Measurements from ENCODE around the gene TNFRSF21. TPM values are rescaled to one million over a fixed set of nuclear protein-coding genes. Genes with fewer than 3 reads are reported as not detected.

The TNFRSF21 gene
- total and polyA plus RNA-seq, 7 donors: 2.7 to 22.3 (median 6.2) TPM

DNA sequence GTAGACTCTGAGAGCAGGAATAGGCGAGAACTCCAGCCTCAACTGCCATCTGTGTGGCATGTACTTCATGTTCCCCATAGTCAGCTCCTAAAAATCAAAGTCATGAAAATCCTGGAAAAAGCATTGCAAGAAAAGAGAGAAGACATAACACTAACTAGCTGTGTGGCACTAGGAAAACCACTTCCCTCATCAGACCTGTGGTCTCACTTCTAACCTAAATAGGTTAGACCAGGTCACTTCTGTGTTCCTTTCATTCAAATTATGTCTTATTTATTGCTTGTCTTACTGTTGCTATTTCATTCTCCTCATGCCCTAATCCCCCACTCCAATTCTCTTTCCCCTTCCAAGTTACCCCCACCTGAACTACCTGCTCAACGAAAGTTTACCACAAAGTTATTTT lies 70.2 kb downstream of the TNFRSF21 start:
- TF ChIP-seq, protein P1, sequence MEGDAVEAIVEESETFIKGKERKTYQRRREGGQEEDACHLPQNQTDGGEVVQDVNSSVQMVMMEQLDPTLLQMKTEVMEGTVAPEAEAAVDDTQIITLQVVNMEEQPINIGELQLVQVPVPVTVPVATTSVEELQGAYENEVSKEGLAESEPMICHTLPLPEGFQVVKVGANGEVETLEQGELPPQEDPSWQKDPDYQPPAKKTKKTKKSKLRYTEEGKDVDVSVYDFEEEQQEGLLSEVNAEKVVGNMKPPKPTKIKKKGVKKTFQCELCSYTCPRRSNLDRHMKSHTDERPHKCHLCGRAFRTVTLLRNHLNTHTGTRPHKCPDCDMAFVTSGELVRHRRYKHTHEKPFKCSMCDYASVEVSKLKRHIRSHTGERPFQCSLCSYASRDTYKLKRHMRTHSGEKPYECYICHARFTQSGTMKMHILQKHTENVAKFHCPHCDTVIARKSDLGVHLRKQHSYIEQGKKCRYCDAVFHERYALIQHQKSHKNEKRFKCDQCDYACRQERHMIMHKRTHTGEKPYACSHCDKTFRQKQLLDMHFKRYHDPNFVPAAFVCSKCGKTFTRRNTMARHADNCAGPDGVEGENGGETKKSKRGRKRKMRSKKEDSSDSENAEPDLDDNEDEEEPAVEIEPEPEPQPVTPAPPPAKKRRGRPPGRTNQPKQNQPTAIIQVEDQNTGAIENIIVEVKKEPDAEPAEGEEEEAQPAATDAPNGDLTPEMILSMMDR (IDR thresholded peaks at IDR 0.05): no peak
- DNase-seq: no peak
- no peaks in the 10 kb centered on the region for H3K4me1 ChIP-seq
- no peak for ATAC-seq
- intact Hi-C loops (cut with DNase I): no loop called here
- H3K9me3 ChIP-seq: no peaks in the 10 kb centered on the region
- H3K36me3 ChIP-seq (ENCODE audit: insufficient read depth in 1 of 2, low read depth in 1 of 2): no peaks in the 10 kb centered on the region
- H3K27ac ChIP-seq: no peak overlapping the region
- 94 to 100% (median 97%) methylated on average over 2 of the region's 2 CpGs for WGBS, 3 donors
- H3K27me3 ChIP-seq (ENCODE audit: insufficient read depth in 3 of 3, low read length in 2 of 3): peaks cover 0 to 1% (median 0%) of the 10 kb centered on the region in 3 donors
- H3K4me3 ChIP-seq: no peak overlapping the region

DNA sequence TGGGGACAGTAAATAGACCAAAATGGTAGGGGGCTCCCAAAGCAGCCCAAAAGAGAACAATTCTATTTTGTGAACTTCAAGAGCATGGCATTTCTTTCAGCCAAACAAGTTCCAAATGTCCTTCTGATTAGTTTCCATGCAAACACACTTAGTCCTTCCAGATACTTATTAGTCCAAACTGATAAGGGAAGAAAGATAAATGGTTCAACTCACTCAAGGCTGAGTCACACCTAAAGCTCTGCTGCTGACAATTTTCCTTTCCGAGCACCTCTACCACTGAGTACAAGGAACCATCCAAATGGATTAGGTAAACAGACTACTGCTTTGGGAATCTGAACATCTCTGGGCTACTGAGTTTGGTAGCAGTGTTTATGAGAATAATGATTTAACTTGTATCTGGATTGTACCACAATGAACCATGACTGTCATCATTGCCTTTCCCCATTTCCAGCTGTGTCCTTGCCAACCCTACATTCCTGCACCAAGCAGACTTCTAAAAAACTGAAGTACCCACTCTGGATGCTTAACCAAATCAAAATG lies 71.2 kb downstream of the TNFRSF21 start:
- DNase-seq (no peak), ATAC-seq (no peak)
- Histone ChIP-seq H3K36me3 (ENCODE audit: insufficient read depth in 1 of 2, low read depth in 1 of 2) (no peaks in the 10 kb centered on the region), H3K9me3 (no peaks in the 10 kb centered on the region), H3K27me3 (ENCODE audit: insufficient read depth in 3 of 3, low read length in 2 of 3) (peaks cover 0 to 1% (median 0%) of the 10 kb centered on the region in 3 donors), H3K27ac (no peak overlapping the region), H3K4me1 (no peaks in the 10 kb centered on the region), H3K4me3 (no peak overlapping the region)
- WGBS, 3 donors: 84 to 91% (median 89%) methylated on average over 1 of the region's 1 CpG
- TF ChIP-seq, protein P1 (IDR thresholded peaks at IDR 0.05): no peak
- intact Hi-C loops (cut with DNase I): no loop called here

DNA sequence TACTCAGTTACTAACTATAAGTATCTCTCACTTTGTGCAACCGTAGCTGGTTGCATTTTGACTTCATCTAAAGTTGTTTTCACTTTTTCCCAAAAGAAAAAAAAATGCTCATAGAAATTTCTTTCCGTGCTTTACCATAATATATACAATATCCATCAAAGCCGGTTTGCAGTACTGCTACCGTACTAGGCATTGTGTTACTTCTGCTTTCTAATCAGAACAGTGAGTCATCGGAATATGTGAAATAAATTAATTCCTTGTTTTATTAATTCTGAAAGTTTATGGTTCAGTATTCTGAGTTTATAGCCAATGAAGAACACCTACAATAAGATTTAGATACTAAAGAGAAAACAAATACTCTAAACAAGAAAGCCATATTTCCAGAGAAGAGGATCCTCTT lies 72.5 kb downstream of the TNFRSF21 start:
- H3K9me3 ChIP-seq: no peaks in the 10 kb centered on the region
- ATAC-seq (no peak), DNase-seq (no peak)
- WGBS, 3 donors: 93 to 97% (median 95%) methylated on average over 5 of the region's 5 CpGs
- TF ChIP-seq, protein P1 (IDR thresholded peaks at IDR 0.05): no peak
- no peaks in the 10 kb centered on the region for H3K36me3 ChIP-seq (ENCODE audit: insufficient read depth in 1 of 2, low read depth in 1 of 2)
- no peaks in the 10 kb centered on the region for H3K4me1 ChIP-seq
- H3K4me3 ChIP-seq: no peak overlapping the region
- intact Hi-C loops (cut with DNase I): no loop called here
- H3K27me3 ChIP-seq (ENCODE audit: insufficient read depth in 3 of 3, low read length in 2 of 3): peaks cover 0 to 1% (median 0%) of the 10 kb centered on the region in 3 donors
- no peak overlapping the region for H3K27ac ChIP-seq

DNA sequence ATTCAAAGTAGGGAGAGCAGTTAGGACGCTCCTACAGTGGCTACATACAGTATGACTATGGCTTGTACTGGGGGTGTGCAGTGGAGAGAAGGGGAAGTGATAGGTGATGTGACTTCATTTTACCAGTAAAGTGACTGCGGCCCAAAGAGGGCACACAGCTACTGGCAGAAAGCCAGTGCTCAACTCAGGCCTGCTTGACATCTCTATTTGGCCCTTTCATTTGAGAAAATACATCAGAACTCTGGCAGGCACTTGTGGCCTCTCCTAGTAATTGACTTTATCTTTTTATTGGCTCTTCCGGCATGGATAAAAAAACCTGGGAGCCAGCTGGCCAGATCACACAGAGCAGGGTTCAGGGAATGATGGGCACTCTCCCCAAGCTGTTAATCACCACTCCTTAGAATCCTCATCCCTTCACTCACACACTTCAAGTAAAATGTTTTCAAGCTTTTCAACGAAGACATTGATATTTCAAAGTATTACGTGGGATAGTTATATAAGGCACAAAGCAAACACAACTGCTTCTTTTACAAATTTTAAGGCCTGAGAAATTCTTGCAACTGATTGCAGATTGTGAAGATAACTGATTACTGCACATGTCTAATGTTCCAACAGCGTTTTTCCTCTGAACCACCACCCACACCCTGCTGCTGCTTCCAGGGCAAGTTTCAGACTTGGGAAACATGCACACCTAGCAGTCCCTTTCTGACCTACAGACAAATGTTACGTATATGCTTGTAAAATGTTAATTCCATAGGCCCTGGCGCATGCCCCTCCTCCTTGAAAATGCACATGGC lies 73.5 kb downstream of the TNFRSF21 start:
- TF ChIP-seq, protein P1 (IDR thresholded peaks at IDR 0.05): no peak
- 62 to 81% (median 64%) methylated on average over 8 of the region's 8 CpGs for WGBS, 3 donors
- Histone ChIP-seq H3K36me3 (ENCODE audit: insufficient read depth in 1 of 2, low read depth in 1 of 2) (no peaks in the 10 kb centered on the region), H3K27me3 (ENCODE audit: insufficient read depth in 3 of 3, low read length in 2 of 3) (peaks cover 0 to 1% (median 0%) of the 10 kb centered on the region in 3 donors), H3K9me3 (no peaks in the 10 kb centered on the region), H3K4me1 (no peaks in the 10 kb centered on the region), H3K4me3 (no peak overlapping the region), H3K27ac (no peak overlapping the region)
- no peak for DNase-seq
- intact Hi-C loops (cut with DNase I): no loop called here
- no peak for ATAC-seq

Measured in psoas muscle (tissue), 8 donors.